Retinal pigment epithelial cell (primary cell): ENCODE data around the gene RGS10.

Experiments used
- DNase-seq: peaks from one replicate; pipeline ENCODE4 v3.0.0-alpha.2; 2010; ENCODE audit warnings: low read depth
- H3K4me3 ChIP-seq: 2 replicates; pipeline ENCODE4 v1.5.1; 2011; ENCODE audit warnings: mild to moderate bottlenecking, low read length, control low read depth, moderate library complexity
- TF ChIP-seq, protein P1 (sequence below): conservative IDR thresholded peaks from 2 replicates; pipeline ENCODE4 v1.5.1; 2011; ENCODE audit warnings: low read depth, low read length, control low read depth, inconsistent platforms

RGS10 gene

DNA sequence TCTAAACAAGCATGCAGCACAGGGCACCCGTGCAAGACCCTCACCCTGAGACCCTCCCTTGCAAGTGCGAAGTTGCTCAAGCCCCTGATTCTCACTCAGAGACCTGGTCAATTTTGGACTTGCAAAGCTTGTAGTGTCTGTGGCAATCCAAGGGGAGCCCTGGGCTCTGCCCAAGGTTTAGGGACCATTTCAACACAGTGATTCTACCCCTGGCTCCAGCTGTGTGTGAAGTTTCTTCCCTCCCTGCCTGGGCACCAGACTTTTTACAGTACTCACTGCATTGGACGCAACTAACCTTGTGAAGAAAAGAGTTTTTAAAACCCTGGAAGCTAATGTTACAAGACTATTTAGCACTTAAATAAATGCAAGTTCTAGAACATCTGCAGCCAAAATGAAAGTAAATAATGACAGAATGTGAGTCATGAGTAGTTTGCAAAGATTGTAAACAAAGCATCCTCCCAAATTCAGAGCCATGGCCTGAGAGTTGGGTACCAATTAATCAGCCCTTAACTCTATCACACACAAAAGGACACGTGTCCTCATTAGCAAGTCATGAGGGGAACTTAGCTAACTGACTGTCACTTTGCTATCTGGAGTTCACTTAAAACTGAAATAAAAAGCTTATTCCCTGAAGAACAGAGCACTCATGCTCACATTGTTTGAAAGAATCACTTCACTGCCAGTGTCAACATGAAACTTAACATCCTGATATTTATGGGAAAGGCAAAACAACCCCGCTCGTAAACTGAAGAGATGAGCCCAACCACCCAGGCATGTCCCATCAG, 48.1 kb downstream of the RGS10 start:
- no peak for DNase-seq
- no peak overlapping the region for H3K4me3 ChIP-seq
- TF ChIP-seq, protein P1, sequence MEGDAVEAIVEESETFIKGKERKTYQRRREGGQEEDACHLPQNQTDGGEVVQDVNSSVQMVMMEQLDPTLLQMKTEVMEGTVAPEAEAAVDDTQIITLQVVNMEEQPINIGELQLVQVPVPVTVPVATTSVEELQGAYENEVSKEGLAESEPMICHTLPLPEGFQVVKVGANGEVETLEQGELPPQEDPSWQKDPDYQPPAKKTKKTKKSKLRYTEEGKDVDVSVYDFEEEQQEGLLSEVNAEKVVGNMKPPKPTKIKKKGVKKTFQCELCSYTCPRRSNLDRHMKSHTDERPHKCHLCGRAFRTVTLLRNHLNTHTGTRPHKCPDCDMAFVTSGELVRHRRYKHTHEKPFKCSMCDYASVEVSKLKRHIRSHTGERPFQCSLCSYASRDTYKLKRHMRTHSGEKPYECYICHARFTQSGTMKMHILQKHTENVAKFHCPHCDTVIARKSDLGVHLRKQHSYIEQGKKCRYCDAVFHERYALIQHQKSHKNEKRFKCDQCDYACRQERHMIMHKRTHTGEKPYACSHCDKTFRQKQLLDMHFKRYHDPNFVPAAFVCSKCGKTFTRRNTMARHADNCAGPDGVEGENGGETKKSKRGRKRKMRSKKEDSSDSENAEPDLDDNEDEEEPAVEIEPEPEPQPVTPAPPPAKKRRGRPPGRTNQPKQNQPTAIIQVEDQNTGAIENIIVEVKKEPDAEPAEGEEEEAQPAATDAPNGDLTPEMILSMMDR: no peak

DNA sequence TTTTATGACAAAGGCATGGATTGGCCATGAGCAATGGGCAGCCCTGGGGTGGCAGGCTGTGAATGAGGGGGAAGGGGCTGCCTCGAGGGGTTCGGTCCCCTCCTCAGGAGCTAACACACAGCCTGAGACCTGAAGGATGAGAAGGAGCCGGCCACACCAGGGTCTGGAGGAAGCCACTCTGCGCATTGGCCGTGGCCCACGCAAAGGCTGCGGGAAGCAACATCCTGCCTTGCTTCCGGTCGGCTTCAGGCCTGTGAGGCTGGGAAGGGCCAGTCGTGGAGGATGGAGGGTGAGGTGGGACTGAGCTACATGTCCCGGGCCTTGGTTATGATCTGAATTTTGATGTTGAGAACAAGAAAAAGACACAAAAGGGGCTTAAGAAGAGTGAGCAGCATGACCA, 49.4 kb downstream of the RGS10 start:
- DNase-seq: no peak
- H3K4me3 ChIP-seq: no peak overlapping the region
- TF ChIP-seq, protein P1: no peak

DNA sequence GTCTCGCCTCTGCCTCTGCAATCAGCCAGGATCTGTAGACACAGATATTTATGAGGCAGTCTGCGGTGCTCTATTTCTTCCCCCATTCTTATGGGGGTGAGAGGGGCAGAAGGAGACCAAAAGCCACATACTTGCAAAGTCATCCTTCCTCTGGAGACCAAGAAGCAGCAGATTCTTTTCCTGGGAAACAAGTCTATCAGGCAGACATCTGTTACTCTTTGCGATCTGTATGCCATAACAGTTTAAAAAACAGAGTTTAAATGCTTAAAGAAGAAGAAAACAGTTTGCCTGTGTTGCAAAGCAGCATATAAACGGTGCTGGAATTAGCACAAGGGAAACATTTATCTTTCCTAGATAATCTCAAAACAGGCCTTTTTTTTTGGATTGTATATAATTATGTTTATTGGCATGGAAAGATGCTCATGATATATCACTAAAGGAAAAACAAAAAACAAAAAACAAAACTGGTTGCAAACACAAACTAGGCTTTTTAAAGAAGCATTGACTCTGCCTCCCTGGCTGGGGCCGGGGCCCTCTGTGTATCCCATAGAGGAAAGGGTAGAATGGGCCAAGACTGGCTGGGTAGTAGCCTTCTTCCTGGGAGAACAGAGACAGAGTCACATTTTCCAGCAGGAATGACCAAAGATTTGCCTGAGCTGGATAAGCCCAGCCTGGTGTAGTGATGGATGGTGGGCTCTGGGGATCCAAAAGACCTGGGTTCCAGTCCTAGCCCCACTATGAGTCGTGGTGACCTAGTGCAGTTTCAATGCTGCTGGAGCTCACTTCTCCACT, 50.4 kb downstream of the RGS10 start:
- no peak overlapping the region for H3K4me3 ChIP-seq
- DNase-seq: no peak
- TF ChIP-seq, protein P1: no peak

DNA sequence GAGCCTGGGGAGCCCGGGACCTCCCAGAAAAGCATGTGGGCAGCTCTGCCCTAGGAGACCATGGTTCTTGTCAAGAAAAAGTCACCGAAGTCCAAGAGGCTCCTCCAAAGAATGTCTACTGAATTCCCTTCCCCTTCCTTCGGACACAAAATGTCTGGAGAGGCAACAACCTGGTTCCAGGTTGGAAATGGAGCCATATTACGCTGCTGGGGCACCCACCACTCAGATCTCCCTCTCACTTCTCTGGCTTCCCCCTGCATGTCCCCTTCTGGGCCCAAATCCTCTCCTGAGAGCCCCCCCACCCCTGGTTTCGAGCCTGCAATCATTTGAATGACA, 52.6 kb downstream of the RGS10 start:
- H3K4me3 ChIP-seq: no peak overlapping the region
- DNase-seq: no peak
- TF ChIP-seq, protein P1: no peak

DNA sequence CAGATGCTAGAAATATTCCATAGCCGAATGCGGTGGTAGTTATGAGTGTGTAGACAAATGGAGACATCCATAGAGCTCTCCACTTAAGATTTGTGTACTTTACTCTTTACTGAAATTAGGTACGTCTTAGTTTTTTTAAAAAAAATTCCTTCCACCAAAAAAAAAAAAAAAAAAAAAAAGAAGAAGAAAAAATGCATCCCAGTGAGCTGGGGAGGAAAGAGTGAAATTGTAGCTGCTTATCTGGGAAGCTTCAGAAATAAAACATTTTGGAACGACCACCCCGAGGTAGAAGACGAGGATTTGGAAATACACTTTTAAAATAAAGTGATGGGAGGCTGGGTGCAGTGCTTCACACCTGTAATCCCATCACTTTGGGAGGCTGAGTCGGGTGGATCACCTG, 53.8 kb downstream of the RGS10 start:
- no peak overlapping the region for H3K4me3 ChIP-seq
- no peak for DNase-seq
- TF ChIP-seq, protein P1: no peak

DNA sequence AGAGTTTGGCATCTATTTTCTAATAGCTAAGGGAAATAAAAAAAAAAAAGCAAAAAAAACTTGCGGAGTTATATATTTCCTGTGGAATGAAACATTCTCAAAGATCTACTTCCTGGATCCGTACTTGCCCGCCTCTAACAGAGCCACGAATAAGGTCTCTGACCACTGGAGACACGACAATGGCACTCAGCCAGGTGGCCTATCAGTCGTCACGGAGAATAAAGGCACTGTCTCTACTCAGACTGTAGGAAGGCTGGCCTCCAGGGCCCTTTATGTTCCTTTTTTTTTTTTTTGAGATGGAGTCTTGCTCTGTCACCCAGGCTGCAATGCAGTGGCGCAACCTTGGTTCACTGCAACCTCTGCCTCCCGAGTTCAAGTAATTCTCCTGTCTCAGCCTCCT, 58.7 kb downstream of the RGS10 start:
- TF ChIP-seq, protein P1: no peak
- no peak for DNase-seq
- no peak overlapping the region for H3K4me3 ChIP-seq

DNA sequence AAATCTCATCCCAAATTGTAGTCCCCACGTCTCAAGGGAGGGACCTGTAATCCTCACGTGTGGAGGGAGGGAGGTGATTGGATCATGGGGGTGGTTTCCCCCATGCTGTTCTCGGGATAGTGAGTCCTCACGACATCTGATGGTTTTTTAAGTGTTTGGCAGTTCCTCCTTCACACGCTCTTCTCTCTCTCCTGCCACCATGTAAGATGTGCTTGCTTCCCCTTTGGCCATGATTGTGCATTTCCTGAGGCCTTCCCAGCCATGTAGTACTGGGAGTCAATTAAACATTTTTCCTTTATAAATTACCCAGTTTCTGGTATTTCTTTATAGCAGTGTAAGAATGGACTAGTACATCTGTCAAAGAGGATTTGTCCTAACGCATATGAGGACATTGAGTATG, 59.5 kb downstream of the RGS10 start:
- H3K4me3 ChIP-seq: no peak overlapping the region
- TF ChIP-seq, protein P1: no peak
- DNase-seq: no peak
